Right atrium auricular region (tissue), 2 donors: ENCODE measurements around the gene EPHB3. TPM values are rescaled to one million over a fixed set of nuclear protein-coding genes. Genes with fewer than 3 reads are reported as not detected.

ENCODE experiments used
- DNase-seq: peaks from one replicate; pipeline ENCODE4 v3.0.0-alpha.2; 2019; ENCODE audit warnings: low spot score
- H3K27ac ChIP-seq, 2 donors: fragments of 200-600 bp; sonication (generic); 1 replicate in 1 of 2; 2 replicates in 1 of 2; pipeline ENCODE4 v1.5.1; 2016 to 2019
- H3K27me3 ChIP-seq, 2 donors: fragments of 200-600 bp; sonication (generic); one replicate each; pipeline versions ENCODE4 v1.5.1 to v1.6.0; 2017 to 2019
- H3K36me3 ChIP-seq: fragments of 200-600 bp; sonication (generic); one replicate; pipeline ENCODE4 v1.5.1; 2016
- H3K4me1 ChIP-seq, 2 donors: fragments of 200-600 bp; sonication (generic); one replicate each; pipeline versions ENCODE4 v1.5.1 to v1.6.0; 2017 to 2019
- H3K4me3 ChIP-seq, 2 donors: fragments of 200-600 bp; sonication (generic); 1 replicate in 1 of 2; 2 replicates in 1 of 2; pipeline ENCODE4 v1.5.1; 2017 to 2019; ENCODE audit warnings: mild to moderate bottlenecking in 1 of 2, moderate library complexity in 1 of 2
- H3K9me3 ChIP-seq, 2 donors: fragments of 200-600 bp; sonication (generic); one replicate each; pipeline ENCODE4 v1.5.1; 2019
- total RNA-seq, 2 donors: library from RNA; depleted of rRNA; stranded (reverse); fragments of >200 nt; gene quantifications; one replicate each; pipeline ENCODE4 v1.1.0, GENCODE V29; 2016
- TF ChIP-seq, protein P1 (sequence below), 2 donors: fragments of 200-600 bp; sonication (generic); IDR thresholded peaks; one replicate each; pipeline ENCODE4 v1.5.1; 2019; ENCODE audit warnings: antibody characterized with exemption in 2 of 2

The EPHB3 gene
- total RNA-seq, 2 donors from 2014 or later, result 2.1 to 5.1 TPM

DNA sequence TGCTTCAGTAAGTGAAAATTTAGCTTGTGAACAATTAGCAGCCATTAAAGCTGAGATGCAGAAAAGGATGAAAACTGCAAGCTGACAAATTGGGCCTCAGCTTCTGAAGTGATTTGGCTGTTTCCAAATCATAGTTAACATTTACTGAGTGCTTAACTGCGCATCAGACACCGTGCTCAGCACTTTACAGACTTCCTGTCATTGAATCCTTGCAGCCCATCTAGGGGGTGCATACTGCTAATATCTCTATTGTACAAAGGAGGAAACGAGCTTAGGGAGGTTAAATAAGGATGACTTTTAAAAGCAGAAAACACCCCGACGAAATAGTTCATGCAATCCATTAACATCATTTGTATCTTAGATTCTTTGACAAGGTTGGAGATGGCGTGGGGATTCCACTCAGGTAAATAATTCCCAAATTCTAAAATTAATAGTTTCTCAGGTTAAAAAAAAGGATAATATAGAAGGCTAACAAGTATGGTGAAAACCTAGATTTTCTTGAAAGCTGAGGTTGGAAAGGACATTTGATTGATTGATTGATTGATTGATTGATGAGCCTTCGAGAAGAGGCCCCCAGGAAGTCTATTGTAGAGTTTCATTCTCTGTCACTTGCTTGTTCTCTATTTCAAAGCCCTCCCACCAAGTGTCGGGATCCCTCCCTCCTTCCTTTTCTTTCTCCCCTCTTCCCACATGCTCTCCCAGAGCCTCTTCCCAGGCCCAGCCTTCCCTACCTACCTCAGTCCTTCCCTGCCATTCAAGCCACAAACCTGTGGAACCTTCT is 23.5 kb upstream of the EPHB3 start:
- Histone ChIP-seq H3K4me3 (no peak overlapping the region), H3K27ac (no peak overlapping the region), H3K4me1 (no peaks in the 10 kb centered on the region), H3K36me3 (no peaks in the 10 kb centered on the region), H3K27me3 (no peaks in the 10 kb centered on the region), H3K9me3 (no peaks in the 10 kb centered on the region)
- TF ChIP-seq, protein P1, sequence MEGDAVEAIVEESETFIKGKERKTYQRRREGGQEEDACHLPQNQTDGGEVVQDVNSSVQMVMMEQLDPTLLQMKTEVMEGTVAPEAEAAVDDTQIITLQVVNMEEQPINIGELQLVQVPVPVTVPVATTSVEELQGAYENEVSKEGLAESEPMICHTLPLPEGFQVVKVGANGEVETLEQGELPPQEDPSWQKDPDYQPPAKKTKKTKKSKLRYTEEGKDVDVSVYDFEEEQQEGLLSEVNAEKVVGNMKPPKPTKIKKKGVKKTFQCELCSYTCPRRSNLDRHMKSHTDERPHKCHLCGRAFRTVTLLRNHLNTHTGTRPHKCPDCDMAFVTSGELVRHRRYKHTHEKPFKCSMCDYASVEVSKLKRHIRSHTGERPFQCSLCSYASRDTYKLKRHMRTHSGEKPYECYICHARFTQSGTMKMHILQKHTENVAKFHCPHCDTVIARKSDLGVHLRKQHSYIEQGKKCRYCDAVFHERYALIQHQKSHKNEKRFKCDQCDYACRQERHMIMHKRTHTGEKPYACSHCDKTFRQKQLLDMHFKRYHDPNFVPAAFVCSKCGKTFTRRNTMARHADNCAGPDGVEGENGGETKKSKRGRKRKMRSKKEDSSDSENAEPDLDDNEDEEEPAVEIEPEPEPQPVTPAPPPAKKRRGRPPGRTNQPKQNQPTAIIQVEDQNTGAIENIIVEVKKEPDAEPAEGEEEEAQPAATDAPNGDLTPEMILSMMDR (IDR thresholded peaks at IDR 0.05), result no peak
- peak; percentile 2 for DNase-seq

DNA sequence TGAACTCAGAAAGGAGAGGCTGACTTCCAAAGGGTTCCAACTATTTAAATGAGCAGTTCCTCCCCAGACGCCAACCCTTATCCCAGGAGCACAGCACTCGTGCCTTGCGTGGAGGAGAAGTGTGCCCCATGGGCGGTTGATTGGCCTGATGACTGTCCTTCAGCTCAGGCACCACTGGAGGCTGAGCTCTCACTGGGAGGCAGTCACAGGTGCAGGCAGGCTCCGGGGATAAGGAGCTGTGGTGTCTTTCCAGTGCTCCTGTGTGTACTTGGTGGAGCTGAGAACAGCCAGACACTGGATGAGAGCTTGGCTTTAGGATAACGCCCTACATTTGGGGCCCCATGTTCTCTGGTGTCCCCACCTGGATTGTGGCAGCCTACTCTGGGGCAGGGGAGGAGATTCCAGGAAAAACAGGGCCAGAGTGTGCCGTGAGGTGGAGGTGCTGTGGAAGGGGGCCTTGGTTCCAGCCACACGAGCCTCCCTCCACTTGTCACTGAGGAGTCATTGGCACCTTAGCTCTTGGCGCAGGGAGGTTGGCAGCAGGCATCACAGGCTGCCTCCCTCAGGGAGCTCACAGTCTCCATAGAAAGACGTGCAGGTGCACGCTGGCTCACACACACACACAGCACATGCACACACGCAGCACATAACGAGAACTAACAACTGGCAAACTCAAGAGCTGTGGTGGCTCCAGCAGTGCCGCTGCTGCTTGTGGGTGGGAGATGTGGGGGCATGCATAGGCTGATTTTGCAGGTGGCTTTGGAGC is 22.7 kb upstream of the EPHB3 start:
- TF ChIP-seq, protein P1 (IDR thresholded peaks at IDR 0.05), result no peak
- Histone ChIP-seq H3K36me3 (no peaks in the 10 kb centered on the region), H3K4me1 (peaks cover 0 to 2% of the 10 kb centered on the region in 2 donors), H3K9me3 (no peaks in the 10 kb centered on the region), H3K27me3 (peaks cover 0 to 4% of the 10 kb centered on the region in 2 donors), H3K4me3 (no peak overlapping the region), H3K27ac (no peak overlapping the region)
- peak; percentile 44 for DNase-seq

DNA sequence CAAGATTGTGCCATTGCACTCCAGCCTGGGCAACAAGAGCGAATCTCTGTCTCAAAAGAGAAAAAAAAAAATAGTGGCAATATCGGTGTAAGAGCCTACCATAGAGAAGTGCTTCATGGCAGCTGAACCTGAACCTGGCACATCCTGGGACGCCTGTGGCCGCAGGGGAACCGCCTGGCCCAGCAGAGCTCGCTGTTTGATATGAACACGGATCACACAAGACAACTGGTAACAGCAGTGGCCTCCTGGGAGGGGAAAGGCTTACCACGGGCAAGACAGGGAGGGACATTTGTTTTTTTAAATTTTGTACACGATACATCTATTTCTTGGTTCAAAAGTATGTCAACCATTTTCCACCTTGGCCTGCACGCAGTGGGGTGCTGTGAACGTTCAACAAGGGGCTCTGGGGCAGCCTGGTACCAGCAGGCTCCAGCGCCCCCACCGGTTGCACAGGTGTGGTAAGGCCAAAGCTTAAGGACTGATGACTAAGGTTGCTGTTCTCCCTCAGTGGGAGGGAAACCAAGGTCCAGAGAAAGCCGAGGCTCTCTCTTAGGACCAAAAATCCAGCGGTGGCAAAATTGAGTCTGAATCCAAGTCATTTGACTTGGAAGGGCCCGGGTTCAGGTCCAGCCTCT is 21.7 kb upstream of the EPHB3 start:
- peak; percentile 40 for DNase-seq
- H3K27me3 ChIP-seq, result peaks cover 0 to 4% of the 10 kb centered on the region in 2 donors

DNA sequence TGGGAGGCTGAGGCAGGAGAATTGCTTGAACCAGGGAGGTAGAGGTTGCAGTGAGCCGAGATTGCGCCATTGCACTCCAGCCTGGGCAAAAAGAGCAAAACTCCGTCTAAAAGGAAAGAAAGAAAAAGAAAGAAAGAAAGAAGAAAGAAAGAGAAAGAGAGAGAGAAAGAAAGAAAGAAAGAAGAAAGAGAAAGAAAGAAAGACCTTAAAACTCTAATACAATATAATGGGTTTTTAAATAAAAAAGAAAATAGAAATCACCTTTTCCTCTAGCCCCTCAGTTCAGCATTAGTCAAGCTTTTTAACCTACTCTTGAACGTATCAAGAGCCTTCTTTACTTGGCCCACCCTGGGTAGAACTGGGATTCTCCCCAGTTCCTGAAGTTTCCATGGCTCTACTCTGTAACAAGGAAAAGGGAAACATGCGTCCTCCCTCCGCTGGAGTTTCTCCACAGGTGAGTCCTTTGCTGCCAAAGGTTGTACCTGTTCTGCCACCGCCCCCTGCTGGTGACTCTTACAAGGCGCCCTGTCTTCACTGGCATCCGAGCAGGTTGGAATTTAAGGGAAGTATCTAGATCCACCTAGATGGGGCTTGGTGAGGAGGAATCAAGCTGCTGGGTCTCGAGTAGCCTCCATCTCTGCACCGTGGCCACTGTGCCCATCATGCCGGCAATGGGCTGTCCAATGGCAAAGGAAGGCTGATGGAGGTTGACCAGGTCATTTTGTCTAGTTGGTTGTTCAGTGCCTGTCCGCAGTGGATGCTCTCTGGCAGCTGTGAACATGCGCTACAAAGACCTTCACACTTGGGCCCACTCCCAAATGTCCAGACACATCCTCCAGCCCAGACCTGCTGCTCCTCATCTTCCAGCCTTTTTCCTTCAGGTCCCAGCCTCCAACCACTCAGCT is 20.6 kb upstream of the EPHB3 start:
- Histone ChIP-seq H3K4me1 (peaks cover 0 to 6% of the 10 kb centered on the region in 2 donors), H3K9me3 (no peaks in the 10 kb centered on the region), H3K27me3 (peaks cover 0 to 4% of the 10 kb centered on the region in 2 donors), H3K4me3 (no peak overlapping the region), H3K36me3 (no peaks in the 10 kb centered on the region), H3K27ac (no peak overlapping the region)
- DNase-seq, result peak; percentile 60
- TF ChIP-seq, protein P1 (IDR thresholded peaks at IDR 0.05), result peak; percentile 33 to 69

More for the DNA sequence above, 21.7 kb upstream of the EPHB3 start:
- Histone ChIP-seq H3K36me3 (no peaks in the 10 kb centered on the region), H3K9me3 (no peaks in the 10 kb centered on the region), H3K4me3 (no peak overlapping the region), H3K4me1 (peaks cover 0 to 6% of the 10 kb centered on the region in 2 donors), H3K27ac (no peak overlapping the region)
- TF ChIP-seq, protein P1 (IDR thresholded peaks at IDR 0.05), result no peak
